B cell (primary cell): ENCODE results near the gene ADARB2. TPM values are rescaled to one million over a fixed set of nuclear protein-coding genes. Genes with fewer than 3 reads are reported as not detected.

ENCODE experiments used
- ATAC-seq: fragments of 200-7000 bp; cut with Tn5 transposase; one replicate; pipeline ENCODE4 v1.10.0; 2021; ENCODE audit warnings: low read depth, mild to moderate bottlenecking, moderate number of reproducible peaks, moderate library complexity
- CTCF ChIA-PET: fragments of 350-600 bp; sonication (Branson Sonifier 250); formaldehyde crosslinking; loops from one replicate; lab custom pipeline; 2021; ENCODE audit warnings: antibody characterized with exemption, inconsistent platforms; lab: Charles Lee
- POLR2A ChIA-PET: fragments of 350-600 bp; sonication (Branson Sonifier 250); formaldehyde crosslinking; loops from one replicate; lab custom pipeline; 2021; ENCODE audit warnings: antibody characterized with exemption; lab: Charles Lee
- DNase-seq: peaks from one replicate; pipeline ENCODE4 v3.0.0; 2013
- H2AFZ ChIP-seq: 2 replicates; pipeline ENCODE4 v1.6.1; 2012; ENCODE audit warnings: mild to moderate bottlenecking, low read depth, low read length; ENCODE audit not compliant: insufficient read depth, poor library complexity, severe bottlenecking
- H3K27ac ChIP-seq, 2 donors: 1 replicate in 1 of 2; 2 replicates in 1 of 2; pipeline ENCODE4 v1.5.1; 2012 to 2013; ENCODE audit warnings: low read length in 2 of 2, mild to moderate bottlenecking in 2 of 2, moderate library complexity in 1 of 2
- H3K27me3 ChIP-seq, 4 experiments: fragments of 200-600 bp in 1 of 4; sonication (generic) in 1 of 4; replicated peaks in 1 of 4; 1 replicate in 2 of 4; 2 replicates in 2 of 4; pipeline versions ENCODE4 v1.6.1 to v1.7.0; 2013 to 2016; ENCODE audit warnings: low read length in 3 of 4, mild to moderate bottlenecking in 2 of 4, mixed read lengths in 1 of 4, moderate library complexity in 1 of 4; ENCODE audit not compliant: insufficient read depth in 4 of 4, control insufficient read depth in 3 of 4; ENCODE audit errors: control extremely low read depth in 1 of 4
- H3K36me3 ChIP-seq, 2 experiments: replicated peaks in 1 of 2; 1 replicate in 1 of 2; 2 replicates in 1 of 2; pipeline versions ENCODE4 v1.6.1 to v1.7.1; 2013; ENCODE audit warnings: low read length in 1 of 2; ENCODE audit not compliant: insufficient read depth in 2 of 2, control insufficient read depth in 1 of 2; ENCODE audit errors: control extremely low read depth in 1 of 2, extremely low read depth in 1 of 2
- H3K4me1 ChIP-seq, 2 donors: fragments of 200-600 bp in 1 of 2; sonication (generic) in 1 of 2; 1 replicate in 1 of 2; 2 replicates in 1 of 2; pipeline versions ENCODE4 v1.5.1 to v1.6.1; 2013 to 2017; ENCODE audit warnings: low read length in 2 of 2; ENCODE audit not compliant: control insufficient read depth in 2 of 2, insufficient read depth in 2 of 2
- H3K4me2 ChIP-seq: replicated peaks from 2 replicates; pipeline ENCODE3; 2012; ENCODE audit warnings: mild to moderate bottlenecking, low read depth, low read length; ENCODE audit not compliant: poor library complexity, severe bottlenecking
- H3K4me3 ChIP-seq, 5 experiments: fragments of 200-600 bp in 1 of 5; sonication (generic) in 1 of 5; 1 replicate in 3 of 5; 2 replicates in 2 of 5; pipeline versions ENCODE4 v1.5.1 to v1.7.0; 2011 to 2016; ENCODE audit warnings: low read length in 4 of 5, mild to moderate bottlenecking in 4 of 5, low read depth in 2 of 5, control low read depth in 1 of 5, moderate library complexity in 1 of 5; ENCODE audit not compliant: insufficient read depth in 1 of 5; ENCODE audit errors: control extremely low read depth in 1 of 5, extremely low read depth in 1 of 5
- H3K79me2 ChIP-seq: fragments of 200-600 bp; sonication (generic); one replicate; pipeline ENCODE4 v1.6.0; 2016; ENCODE audit warnings: low read length; ENCODE audit not compliant: control insufficient read depth, insufficient read depth
- H3K9ac ChIP-seq: fragments of 200-600 bp; sonication (generic); 2 replicates; pipeline ENCODE4 v1.6.1; 2017; ENCODE audit warnings: mild to moderate bottlenecking, low read length, moderate library complexity
- H3K9me3 ChIP-seq, 3 donors: one replicate each; pipeline versions ENCODE4 v1.6.1 to v1.7.1; 2013; ENCODE audit warnings: low read length in 2 of 3; ENCODE audit not compliant: control insufficient read depth in 2 of 3, insufficient read depth in 1 of 3; ENCODE audit errors: control extremely low read depth in 1 of 3
- H4K20me1 ChIP-seq: 2 replicates; pipeline ENCODE4 v1.6.0; 2012; ENCODE audit warnings: mild to moderate bottlenecking, low read length; ENCODE audit not compliant: insufficient read depth, control insufficient read depth, poor library complexity, severe bottlenecking
- H3K27ac Mint-ChIP-seq: one replicate; pipeline ENCODE4 v1.8.0; 2021; ENCODE audit warnings: mixed read lengths
- H3K27me3 Mint-ChIP-seq: one replicate; pipeline ENCODE4 v1.8.0; 2021; ENCODE audit warnings: mixed read lengths
- H3K4me1 Mint-ChIP-seq: one replicate; pipeline ENCODE4 v1.8.0; 2021; ENCODE audit warnings: mixed read lengths
- H3K4me3 Mint-ChIP-seq: one replicate; pipeline ENCODE4 v1.8.0; 2021; ENCODE audit warnings: mixed read lengths
- H3K9me3 Mint-ChIP-seq: one replicate; pipeline ENCODE4 v1.8.0; 2022; ENCODE audit warnings: mixed read lengths; ENCODE audit not compliant: insufficient read depth
- EZH2 ChIP-seq: IDR thresholded peaks from 2 replicates; pipeline ENCODE4 v1.6.1; 2012; ENCODE audit warnings: borderline replicate concordance, low read depth, mild to moderate bottlenecking, moderate library complexity, low read length; ENCODE audit not compliant: insufficient read depth, poor library complexity, severe bottlenecking
- WGBS: methylation state at CpG from one replicate; pipeline ENCODE4 v1.1.5; 2013; ENCODE audit warnings: missing lambda C conversion rate; ENCODE audit not compliant: insufficient coverage; 5-methylcytosine and 5-hydroxymethylcytosine counted together
- intact Hi-C: fragments of 100-400 bp; cut with micrococcal nuclease; formaldehyde crosslinking; loops from one replicate; pipeline ENCODE4 v1.10.0; 2022
- polyA plus RNA-seq: library from polyadenylated mRNA; depleted of rRNA; stranded (reverse); fragments of >200 nt; gene quantifications from 2 replicates; pipeline ENCODE4 v1.2.3, GENCODE V29; 2012
- total RNA-seq, 2 donors: library from RNA; stranded (reverse); fragments of 120-200 nt in 1 of 2; gene quantifications; 1 replicate in 1 of 2; 2 replicates in 1 of 2; pipeline versions ENCODE4 v1.2.3 to v1.2.4, GENCODE V29; 2013 to 2022
- TF ChIP-seq, protein P1 (sequence below): fragments of 200-600 bp; IDR thresholded peaks from one replicate; pipeline ENCODE4 v1.8.0; 2022; ENCODE audit warnings: antibody characterized with exemption, mild to moderate bottlenecking

ADARB2 gene
- total and polyA plus RNA-seq, 2 donors (not counting 1 experiment from before 2014, with no cell fraction given) = 0.13 to 0.96 TPM

DNA sequence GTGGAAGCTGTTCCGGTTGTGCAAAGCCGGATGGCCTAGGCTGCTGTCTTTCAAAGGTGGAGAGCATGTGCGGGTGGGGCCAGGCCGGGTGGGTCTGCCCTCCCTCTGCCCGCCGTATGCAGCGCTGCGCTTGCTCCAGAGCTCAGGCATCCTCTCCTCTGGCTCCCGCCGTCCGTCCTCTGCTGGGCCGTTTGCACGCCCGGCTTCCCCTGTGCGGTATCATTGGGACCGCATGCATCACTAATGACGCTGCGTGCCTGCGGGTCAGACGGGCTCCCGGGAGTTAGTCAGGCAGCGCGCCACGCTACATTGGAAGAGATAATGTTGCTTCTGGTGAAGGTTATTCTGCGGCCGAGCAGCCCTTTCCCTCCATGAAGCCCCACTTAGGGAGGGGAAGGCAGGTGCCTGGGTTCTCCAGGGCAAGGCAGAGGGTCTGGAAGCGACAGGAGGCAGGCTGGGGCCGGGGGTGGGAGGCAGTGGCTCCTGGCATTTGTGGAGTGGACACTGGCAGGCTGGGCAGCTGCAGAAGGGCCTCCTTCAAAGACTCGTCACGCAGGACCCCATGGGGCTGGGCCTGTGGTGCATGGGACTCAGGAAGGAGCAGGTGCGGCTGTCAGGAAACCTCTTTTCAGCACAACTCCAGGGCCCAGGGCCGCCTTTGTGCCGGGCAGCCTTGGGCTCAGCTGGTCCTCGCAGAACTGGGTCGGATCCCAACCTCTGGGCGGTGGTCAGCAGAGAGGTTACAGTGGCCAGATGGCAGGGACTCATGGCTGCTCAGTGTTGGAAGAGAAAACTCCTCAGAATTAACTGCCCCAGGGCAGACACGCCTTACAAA lies 362.6 kb downstream of the ADARB2 start:
- POLR2A ChIA-PET = no interaction called here
- no peak overlapping the region for H3K4me3 ChIP-seq
- intact Hi-C loops = no loop called here
- H3K4me1 ChIP-seq = no peaks in the 10 kb centered on the region
- no peak overlapping the region for H2AFZ ChIP-seq
- H4K20me1 ChIP-seq = no peaks in the 10 kb centered on the region
- H3K79me2 ChIP-seq = no peaks in the 10 kb centered on the region
- peaks cover 5% of the 10 kb centered on the region for H3K4me1 Mint-ChIP-seq
- DNase-seq (no peak), ATAC-seq (no peak)
- H3K27ac ChIP-seq = no peak overlapping the region
- H3K9me3 Mint-ChIP-seq = no peaks in the 10 kb centered on the region
- H3K9me3 ChIP-seq = peaks cover 0 to 18% (median 0%) of the 10 kb centered on the region in 3 donors
- H3K27ac Mint-ChIP-seq = no peak overlapping the region
- H3K4me2 ChIP-seq = no peak overlapping the region
- CTCF ChIA-PET = no interaction called here
- WGBS = 91% methylated on average over 34 of the region's 37 CpGs
- H3K4me3 Mint-ChIP-seq = no peak overlapping the region
- H3K9ac ChIP-seq = no peak overlapping the region
- H3K36me3 ChIP-seq = no peaks in the 10 kb centered on the region
- peaks cover 0 to 26% (median 1%) of the 10 kb centered on the region in 4 experiments for H3K27me3 ChIP-seq
- H3K27me3 Mint-ChIP-seq = peaks cover 34% of the 10 kb centered on the region
- no peak for TF ChIP-seq EZH2
- TF ChIP-seq, protein P1, sequence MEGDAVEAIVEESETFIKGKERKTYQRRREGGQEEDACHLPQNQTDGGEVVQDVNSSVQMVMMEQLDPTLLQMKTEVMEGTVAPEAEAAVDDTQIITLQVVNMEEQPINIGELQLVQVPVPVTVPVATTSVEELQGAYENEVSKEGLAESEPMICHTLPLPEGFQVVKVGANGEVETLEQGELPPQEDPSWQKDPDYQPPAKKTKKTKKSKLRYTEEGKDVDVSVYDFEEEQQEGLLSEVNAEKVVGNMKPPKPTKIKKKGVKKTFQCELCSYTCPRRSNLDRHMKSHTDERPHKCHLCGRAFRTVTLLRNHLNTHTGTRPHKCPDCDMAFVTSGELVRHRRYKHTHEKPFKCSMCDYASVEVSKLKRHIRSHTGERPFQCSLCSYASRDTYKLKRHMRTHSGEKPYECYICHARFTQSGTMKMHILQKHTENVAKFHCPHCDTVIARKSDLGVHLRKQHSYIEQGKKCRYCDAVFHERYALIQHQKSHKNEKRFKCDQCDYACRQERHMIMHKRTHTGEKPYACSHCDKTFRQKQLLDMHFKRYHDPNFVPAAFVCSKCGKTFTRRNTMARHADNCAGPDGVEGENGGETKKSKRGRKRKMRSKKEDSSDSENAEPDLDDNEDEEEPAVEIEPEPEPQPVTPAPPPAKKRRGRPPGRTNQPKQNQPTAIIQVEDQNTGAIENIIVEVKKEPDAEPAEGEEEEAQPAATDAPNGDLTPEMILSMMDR = no peak

DNA sequence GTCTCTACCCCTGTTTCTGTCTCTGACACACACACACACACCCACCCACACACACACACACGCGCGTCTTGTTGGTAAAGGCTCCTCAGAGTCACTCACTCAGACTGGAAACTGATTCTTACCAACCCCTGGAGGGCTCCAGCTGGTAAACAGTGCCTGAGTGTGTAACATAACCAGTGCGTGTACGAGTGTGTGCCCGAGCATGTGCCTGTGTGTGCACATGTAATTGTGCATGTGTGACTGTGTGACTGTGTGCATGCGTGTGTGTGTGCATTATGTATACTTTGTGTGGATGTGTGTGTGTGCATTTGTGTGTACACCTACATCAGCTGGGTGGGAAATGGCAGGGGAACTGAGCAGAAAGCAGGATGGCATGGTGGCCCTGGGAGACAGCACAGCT lies 364.0 kb downstream of the ADARB2 start:
- DNase-seq = no peak

More for the DNA sequence above, 364.0 kb downstream of the ADARB2 start:
- 96% methylated on average over 6 of the region's 7 CpGs for WGBS
- Histone ChIP-seq H4K20me1 (no peaks in the 10 kb centered on the region), H3K4me1 (no peaks in the 10 kb centered on the region), H3K79me2 (no peaks in the 10 kb centered on the region), H3K4me3 (no peak overlapping the region), H3K9ac (no peak overlapping the region), H3K27ac (no peak overlapping the region), H3K9me3 (peaks cover 0 to 18% (median 0%) of the 10 kb centered on the region in 3 donors), H3K36me3 (no peaks in the 10 kb centered on the region), H3K27me3 (peaks cover 0 to 18% (median under 1%) of the 10 kb centered on the region in 4 experiments), H2AFZ (no peak overlapping the region), H3K4me2 (no peak overlapping the region)
- no peak overlapping the region for H3K27ac Mint-ChIP-seq
- no peaks in the 10 kb centered on the region for H3K9me3 Mint-ChIP-seq
- intact Hi-C loops = no loop called here
- CTCF ChIA-PET = no interaction called here
- H3K27me3 Mint-ChIP-seq = peaks cover 31% of the 10 kb centered on the region
- ATAC-seq = no peak
- POLR2A ChIA-PET = no interaction called here
- TF ChIP-seq EZH2 = no peak
- TF ChIP-seq, protein P1 = no peak
- H3K4me1 Mint-ChIP-seq = peaks cover 8% of the 10 kb centered on the region
- no peak overlapping the region for H3K4me3 Mint-ChIP-seq
